ENCODE results near the gene GRIN2C.
"Not testable (repeated sequence)": the region's sequence is repeated elsewhere in the genome, so short reads cannot be mapped to it uniquely, and the experiment has no call there.

GRIN2C gene

GRCh38 chr17:74878658-74879057, 19.0 kb upstream of the GRIN2C start:
- no peak for DNase-seq

- DNase-seq = peak in 1 of 2 experiments; percentile 36
Measured at GRCh38 chr17:74877592-74878548, 18.2 kb upstream of the GRIN2C start.

GRCh38 chr17:74875977-74876593, 16.4 kb upstream of the GRIN2C start:
- no peak for DNase-seq

DNA sequence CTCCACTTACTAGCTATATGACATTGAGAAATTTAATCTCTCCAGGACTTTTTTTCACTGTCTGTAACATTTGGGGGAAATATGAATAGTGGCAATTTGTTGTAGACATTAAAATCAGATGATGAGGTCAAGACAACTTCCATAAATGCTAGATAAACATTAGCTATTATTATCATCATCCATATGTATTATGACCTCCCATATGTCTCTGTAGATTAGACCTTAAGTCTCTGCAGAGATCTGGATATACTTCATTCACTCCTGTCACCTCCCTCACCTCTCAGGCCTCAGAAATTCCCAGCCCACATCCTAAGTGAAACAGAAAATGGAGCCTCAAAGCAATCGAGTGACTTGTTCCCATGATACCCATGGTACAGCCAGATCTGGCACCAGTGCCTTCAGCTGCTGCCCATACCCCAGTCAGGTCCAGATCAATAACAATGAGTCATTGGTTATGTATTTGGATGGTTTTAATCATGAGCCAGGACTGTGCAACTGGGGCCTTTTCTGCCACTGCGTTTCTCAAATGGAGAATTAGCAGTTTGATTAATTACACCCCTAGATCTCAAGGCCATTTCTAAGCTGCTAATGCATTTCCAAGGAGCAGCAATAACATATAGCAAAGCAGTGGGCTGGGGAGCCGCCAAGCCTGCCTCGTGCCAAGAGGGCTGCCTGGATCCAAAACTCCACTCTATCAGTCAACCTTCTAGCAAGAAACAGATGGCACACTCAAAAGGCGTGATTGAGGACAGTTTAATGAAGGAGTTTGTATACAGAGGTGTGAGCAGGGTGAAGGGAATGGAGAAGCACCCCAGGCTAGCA, 15.7 kb upstream of the GRIN2C start:
- DNase-seq = no peak

DNA sequence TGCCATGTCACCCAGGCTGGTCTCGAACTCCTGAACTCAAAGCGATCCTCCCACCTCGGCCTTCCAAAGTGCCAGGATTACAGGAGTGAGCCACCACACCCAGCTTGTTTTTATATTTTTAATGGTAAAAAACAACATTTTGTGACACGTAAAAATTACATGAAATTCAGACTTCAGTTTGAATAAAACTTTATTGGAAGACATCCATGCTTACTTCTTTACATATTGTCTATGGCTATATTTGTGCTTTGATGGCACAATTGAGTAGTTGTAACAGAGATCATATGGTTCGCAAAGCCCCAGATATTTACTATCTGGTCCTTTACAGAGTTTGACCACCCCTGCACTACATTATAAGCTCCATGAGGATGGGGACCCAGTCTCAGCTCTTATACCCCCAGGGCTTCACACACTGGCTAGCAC, 14.9 kb upstream of the GRIN2C start:
- no peak for DNase-seq

DNA sequence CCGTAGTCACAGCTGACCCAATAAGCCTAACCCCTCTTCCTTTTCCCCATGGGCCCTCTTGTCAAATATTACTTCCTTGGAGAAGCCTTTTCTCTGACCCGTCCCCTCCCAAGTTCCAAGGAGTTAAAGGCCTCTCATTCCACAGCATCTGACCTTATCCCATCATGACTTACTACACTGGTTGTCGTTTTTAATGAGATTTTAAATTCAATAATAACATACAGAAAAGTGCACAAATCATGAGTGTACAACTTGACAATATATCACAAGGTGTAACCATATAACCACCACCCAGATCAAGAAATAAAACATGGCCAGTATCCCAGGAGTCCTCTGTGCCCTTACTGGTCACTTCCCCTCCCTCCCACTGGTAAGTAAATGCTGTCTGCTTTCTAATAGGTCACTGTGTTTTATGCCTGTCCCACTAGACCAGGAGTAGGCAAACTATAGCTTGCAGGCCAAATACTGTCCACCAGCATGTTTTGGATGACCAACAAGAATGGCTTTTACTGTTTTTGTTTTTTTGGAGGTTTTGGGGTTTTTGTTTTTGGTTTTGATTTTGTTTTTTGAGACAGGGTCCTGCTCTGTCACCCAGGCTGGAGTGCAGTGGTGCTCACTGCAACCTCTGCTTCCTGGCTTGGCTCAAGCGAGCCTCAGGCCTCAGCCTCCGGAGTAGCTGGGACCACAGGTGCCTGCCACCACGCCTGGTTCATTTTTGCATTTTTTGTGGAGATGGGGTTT, 14.4 kb upstream of the GRIN2C start:
- DNase-seq = peak; percentile 30 to 48

DNA sequence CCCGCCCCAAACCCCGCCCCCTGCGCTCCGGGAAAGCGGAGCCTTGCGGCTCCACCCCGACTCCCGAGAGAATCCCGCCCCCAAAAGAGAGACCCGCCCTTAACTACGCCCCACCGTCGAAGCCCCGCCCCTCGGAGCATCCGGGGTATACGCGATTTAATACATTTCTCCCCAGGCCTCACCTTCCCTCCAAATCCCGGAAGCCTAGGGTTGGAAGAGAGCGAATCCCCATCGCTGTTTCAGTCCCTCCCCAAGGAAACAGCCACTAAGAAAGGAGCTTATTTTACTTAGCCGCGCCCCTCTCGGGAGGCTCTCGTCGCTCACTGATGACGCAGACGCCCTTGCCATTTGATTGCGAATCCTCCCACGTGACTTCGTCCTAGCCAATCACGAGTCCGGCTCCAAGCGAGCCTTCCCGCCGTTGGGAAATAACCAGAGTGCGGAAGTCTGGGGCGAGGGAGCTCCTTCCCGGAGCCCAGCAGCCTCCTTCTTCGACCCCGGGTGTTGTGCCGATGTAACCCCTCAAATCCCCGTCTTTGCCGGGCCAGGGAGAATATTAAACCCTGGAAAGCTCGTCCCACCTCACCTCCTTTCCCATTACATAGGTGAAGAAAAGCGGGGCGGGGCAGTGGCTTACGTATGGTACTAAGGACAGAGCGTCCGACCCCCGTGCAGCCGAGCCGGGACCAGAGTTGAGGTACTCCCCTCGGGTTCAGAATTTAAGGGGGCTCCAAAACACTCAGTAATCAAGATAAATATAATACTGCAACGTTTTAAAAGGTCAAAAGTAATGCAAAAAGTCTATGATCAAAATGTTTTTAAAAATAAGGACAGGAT, 13.6 kb upstream of the GRIN2C start:
- DNase-seq = peak; percentile 100

DNA sequence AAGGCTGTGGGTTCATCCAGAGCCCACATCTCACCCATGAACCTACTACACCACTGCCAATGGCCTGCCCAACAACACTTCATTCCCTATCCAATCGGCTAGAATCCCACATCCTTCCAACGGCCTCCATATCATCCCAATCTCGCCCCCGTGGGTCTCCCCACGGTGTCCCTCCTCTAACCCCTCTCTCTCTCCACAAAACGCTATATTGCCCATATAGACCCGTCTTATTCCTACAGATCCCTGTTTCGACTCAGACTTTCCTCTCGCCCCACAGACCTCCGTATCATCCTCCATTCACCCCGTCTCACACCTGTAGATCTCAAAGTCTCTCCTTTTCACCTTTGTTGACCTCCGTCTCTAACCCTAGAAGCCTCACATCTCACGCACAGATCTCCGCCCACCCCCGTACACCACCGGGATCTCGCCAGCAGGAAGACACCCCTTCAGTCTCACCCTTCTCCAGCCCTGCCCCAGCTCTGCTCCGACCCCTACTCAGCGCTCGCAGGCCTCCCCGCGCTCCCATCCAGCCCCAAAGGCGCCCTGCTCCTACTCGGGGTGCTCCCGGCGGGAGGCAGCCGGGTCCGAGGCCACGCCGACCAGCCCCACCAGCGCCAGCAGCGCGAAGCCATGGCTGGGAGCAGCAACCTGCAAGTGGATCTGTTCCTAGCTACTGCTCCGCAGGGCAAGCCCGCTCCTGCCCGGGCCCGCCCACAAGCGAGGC, 12.8 kb upstream of the GRIN2C start, which contains the start of gene FDXR:
FDXR (minus strand) TSS at position 682 of the 724 bp plus-strand sequence; CDS start at position 632, 50 bp downstream.
- no peak for DNase-seq

DNA sequence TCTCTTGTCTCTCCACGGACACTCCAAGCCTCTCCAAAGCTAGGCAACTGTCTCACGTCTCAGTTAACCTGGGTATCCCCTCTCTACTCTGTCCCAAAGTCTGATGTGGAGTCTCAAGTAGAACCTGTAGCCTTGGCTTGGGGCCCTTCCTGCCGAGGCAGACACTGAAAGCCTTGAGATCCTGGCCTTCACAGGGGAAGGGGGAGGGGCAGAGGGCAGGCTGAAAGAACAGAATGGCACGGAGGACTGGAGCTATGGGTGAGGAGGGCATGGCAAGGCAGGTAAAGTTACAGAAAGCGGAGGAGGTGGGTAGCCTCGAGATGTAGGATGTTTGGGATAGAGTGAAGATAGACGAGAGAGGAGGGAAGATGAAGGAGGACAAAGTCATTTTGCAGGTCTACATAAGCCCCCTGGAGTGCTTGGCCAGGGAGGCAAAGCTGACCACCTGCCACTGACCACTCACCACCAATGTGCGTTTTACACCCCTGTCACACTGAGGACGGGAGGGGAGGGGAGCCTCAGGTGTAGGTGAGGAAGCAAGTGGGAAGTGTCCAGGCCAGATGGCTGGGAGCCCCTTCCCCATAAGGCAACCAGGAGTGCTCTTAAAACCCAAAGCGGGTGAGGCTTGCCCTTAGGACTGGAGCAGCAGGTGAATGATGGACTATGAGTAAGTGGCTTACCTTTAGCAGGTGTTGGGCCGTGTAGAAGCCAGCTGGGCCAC, 11.8 kb upstream of the GRIN2C start:
- DNase-seq = no peak

DNA sequence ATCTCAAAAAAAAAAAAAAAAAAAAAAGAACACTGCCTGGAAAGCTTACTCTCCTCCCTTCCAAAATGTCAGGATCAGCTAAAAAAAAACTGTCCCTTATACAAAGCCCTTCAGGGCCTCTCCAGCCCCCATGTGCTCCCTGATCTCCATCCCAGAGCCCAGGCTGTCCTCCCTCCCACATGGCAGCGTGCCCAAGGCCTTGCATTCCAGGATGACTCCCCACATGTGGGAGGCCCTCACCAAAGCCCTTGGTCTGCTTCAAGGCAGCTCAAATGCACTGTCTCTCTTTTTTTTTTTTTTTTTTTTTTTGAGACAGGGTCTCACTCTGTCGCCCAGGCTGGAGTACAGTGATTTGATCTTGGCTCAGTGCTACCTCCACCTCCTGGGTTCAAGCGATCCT, 10.8 kb upstream of the GRIN2C start:
- no peak for DNase-seq

- not testable (repeated sequence) for DNase-seq
Measured at GRCh38 chr17:74870028-74870427, 10.3 kb upstream of the GRIN2C start.

GRCh38 chr17:74868908-74869255, 9.2 kb upstream of the GRIN2C start:
- no peak for DNase-seq

GRCh38 chr17:74868251-74868907, 8.7 kb upstream of the GRIN2C start:
- DNase-seq = no peak

DNA sequence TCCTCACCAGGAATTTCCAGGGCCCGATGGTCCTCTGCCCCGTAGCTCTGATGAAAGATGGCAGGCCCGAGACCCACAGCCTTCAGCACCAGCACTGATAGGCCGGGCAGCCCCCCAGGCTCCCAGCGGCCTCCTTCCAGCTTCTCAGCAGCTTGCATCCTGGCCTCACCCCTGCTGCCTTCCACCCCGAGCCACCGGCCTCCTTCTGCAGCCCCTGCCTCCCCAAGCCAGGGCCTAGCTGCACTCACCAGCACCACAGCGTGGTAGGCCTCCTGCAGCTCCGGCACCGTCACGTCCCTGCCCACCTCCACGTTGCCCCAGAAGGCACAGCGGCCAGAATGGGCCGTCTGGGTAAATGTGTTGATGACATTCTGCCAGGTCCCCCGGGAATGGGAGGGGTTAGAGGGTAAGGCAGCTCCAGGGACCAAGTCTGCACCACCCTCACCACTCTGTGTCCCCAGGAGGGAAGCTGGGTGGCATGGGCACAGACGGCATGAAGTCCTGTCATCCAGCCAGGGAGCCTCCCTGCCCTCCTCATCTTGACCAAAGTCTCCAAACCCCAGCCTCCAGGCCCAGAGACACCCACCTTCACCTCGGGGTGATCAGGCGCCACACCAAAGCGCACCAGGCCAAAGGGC, 6.6 kb upstream of the GRIN2C start:
- DNase-seq = no peak

GRCh38 chr17:74865504-74866197, 6.0 kb upstream of the GRIN2C start:
- DNase-seq = peak in 1 of 2 experiments; percentile 25

DNA sequence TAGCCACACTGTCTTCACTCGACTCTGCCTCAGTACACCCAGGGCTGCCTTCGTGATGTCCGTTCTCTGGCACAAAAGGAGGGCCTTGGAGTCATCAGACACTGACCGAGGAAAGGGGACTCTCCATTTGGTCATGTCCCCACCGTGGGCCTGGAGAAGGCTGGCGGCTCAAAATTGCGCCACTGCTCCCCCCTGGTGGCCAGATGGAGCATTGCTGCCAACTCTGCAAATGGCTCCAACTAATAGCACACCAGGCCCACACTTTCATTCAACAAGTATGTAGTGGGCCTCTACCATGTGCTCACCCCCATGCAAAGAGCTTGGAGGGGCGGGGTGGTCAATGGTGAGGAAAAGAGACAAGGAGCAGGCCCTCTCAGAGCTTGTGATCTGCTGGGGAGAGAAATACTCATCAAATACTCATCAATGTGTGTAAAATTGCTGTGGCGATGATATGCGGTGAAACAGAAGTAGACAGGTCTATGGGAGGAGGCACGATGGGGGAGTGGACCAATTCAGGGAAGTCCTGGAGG, 5.2 kb upstream of the GRIN2C start:
- DNase-seq = peak; percentile 41 to 69

GRCh38 chr17:74864297-74864865, 4.7 kb upstream of the GRIN2C start:
- no peak for DNase-seq

Measured in SHP77 (cell line).